ENCODE data around the gene TTC38.

TTC38 gene

DNA sequence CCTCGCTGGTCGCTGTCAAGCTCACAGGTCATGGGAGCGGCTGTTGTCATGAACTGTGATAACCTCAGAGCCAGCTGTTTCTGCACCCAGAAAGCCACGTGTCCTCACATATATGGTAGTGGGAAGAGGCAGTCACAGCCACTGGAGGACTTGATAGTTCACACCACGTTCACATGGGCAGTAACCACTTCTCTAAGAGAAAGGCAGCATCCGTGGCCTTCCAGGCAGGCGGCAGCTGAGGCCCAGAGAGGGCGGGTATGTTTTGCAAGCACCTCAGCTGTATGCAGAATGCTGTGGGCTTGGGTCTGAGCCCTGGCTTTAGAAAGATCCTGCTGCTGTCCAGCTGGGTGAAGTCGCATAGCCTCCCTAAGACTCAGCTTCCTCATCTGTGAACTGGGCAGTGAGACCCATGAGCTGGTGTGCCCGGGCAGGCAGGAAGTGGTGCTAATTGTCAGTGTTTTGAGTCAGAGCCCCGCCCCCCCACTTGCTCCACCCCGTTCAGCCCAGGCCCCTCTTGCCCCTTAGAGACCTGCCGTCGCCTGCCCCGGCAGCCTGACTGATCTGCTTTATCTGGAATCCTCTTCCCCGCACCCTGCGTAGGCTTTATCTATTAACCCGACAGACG is 13.3 kb downstream of the TTC38 start:
- no peak for DNase-seq (ENCODE audit: low read depth, low spot score)
- in situ Hi-C loops (cut with HindIII; ENCODE audit: low sequenced_read_pairs), result no loop called here
- H3K4me3 ChIP-seq (ENCODE audit: low read depth, low read length), result no peak overlapping the region
- TF ChIP-seq CTCF (IDR thresholded peaks at IDR 0.05; ENCODE audit: low read depth, low read length), result no peak

DNA sequence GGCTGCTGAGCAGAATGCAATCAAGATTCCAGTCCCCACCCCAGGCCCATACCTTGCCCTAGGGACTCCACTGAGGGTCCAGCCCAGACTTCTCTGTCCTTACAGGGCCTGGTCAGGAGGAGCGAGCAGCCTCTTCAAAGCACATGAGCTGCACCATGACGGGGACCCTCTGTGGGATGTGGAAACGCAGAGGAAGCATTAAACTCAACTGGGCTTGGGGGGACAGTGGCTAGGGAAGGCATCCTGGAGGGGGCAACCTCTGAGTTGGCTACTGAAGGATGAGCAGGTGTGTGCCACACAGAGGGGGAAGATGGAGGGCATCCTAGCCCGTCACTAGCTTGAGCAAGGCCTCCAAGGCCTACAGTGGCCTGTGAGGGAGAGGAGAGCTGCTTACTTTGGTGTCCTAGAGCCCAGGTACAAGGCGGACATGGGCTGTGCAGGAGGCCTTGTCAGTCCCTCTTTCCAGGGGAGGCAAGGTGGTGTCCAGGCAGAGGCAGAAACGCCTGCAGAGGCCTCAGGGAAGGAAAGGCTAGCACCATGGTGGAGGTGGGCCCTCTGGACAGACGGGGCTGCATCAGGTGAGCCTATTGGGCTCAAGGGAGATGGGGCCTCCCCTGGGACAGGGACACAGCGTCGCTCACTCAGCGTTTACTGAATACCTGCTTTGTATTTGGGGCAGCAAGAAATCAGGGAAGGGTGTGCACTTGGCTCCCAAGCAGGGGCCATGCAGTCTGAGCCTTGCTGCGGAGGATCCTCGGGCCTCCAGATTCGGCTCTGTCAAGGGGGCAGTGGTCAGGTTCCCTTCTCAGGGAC is 14.3 kb downstream of the TTC38 start:
- in situ Hi-C loops (cut with HindIII; ENCODE audit: low sequenced_read_pairs), result no loop called here
- TF ChIP-seq CTCF (IDR thresholded peaks at IDR 0.05; ENCODE audit: low read depth, low read length), result no peak
- no peak overlapping the region for H3K4me3 ChIP-seq (ENCODE audit: low read depth, low read length)
- DNase-seq (ENCODE audit: low read depth, low spot score), result no peak

- no peak for TF ChIP-seq CTCF (IDR thresholded peaks at IDR 0.05; ENCODE audit: low read depth, low read length)
Measured at GRCh38 chr22:46286006-46286405, 18.2 kb downstream of the TTC38 start.

GRCh38 chr22:46286941-46287872 is 19.4 kb downstream of the TTC38 start:
- in situ Hi-C loops (cut with HindIII; ENCODE audit: low sequenced_read_pairs), result no loop called here
- TF ChIP-seq CTCF (IDR thresholded peaks at IDR 0.05; ENCODE audit: low read depth, low read length), result no peak
- no peak for DNase-seq (ENCODE audit: low read depth, low spot score)
- no peak overlapping the region for H3K4me3 ChIP-seq (ENCODE audit: low read depth, low read length)

More at GRCh38 chr22:46286006-46286405, 18.2 kb downstream of the TTC38 start:
- DNase-seq (ENCODE audit: low read depth, low spot score), result peak; percentile 10
- in situ Hi-C loops (cut with HindIII; ENCODE audit: low sequenced_read_pairs), result no loop called here
- no peak overlapping the region for H3K4me3 ChIP-seq (ENCODE audit: low read depth, low read length)

GRCh38 chr22:46287873-46288751 is 20.3 kb downstream of the TTC38 start:
- DNase-seq (ENCODE audit: low read depth, low spot score), result no peak
- TF ChIP-seq CTCF (IDR thresholded peaks at IDR 0.05; ENCODE audit: low read depth, low read length), result no peak
- no peak overlapping the region for H3K4me3 ChIP-seq (ENCODE audit: low read depth, low read length)
- in situ Hi-C loops (cut with HindIII; ENCODE audit: low sequenced_read_pairs), result no loop called here
